ENCODE results near the gene CDH5. TPM values are rescaled to one million over a fixed set of nuclear protein-coding genes. Genes with fewer than 3 reads are reported as not detected.

Gene CDH5
- total and polyA plus RNA-seq, 2 of the 13 experiments (the other 11 are each of a cell fraction or from before 2014, with no cell fraction given) = 0.71 to 1.1 TPM

DNA sequence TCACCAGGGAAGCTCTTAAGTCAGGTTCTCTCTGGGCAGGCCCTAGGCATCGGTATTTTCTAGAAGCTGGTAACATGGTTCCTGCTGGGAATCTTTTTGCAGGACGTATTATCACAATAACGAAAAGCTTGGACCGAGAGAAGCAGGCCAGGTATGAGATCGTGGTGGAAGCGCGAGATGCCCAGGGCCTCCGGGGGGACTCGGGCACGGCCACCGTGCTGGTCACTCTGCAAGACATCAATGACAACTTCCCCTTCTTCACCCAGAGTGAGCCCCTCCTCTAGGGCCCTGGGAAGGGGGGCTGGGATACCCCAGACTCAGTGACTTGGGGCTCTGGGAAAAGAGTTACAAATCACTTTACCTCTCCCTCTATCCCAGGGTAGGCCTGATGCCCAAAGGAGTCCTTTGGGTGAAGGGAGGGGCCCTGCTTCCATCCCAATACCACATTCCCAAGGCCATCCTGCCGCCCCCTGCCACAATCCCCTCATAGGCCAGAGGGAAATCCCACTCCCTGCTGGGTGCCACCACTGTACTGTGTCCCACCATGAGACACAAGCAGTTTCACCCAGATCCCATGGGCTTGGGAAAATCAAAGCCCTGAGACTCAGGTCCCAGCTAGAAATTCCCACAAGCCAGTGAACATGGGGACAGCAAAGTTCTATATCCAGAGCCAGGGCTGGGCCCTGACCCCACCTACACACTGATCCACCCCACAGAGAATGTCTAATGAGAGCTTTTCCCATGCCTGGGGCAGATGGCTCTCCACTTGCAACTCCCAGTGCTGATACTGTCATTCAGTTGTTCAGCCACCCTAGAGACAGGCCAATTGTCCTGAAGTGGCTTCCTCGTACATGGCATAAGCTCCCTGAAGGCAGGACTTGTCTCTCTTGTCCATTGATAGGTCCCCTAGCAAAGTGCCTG, 23.0 kb downstream of the CDH5 start:
- no peaks in the 10 kb centered on the region for H3K36me3 ChIP-seq (replicated peaks in 1 of 2; ENCODE audit: control insufficient read depth in 1 of 2, insufficient read depth in 2 of 2, low read length in 2 of 2)
- H3K4me1 ChIP-seq (ENCODE audit: insufficient read depth, low read length) = peaks cover 30% of the 10 kb centered on the region
- no peaks in the 10 kb centered on the region for H3K79me2 ChIP-seq (ENCODE audit: insufficient read depth, low read length)
- DNase-seq (ENCODE audit: low spot score) (no peak), FAIRE-seq (no peak), ATAC-seq (no peak)
- H3K4me3 ChIP-seq (replicated peaks in 1 of 3; ENCODE audit: insufficient read depth in 1 of 3, low read depth in 2 of 3, low read length in 3 of 3) = no peak overlapping the region
- no peak overlapping the region for H3K4me2 ChIP-seq (ENCODE audit: low read depth, low read length)
- H3K27ac ChIP-seq (ENCODE audit: extremely low read length, insufficient read depth, low read length) = no peak overlapping the region
- TF ChIP-seq, protein P1, sequence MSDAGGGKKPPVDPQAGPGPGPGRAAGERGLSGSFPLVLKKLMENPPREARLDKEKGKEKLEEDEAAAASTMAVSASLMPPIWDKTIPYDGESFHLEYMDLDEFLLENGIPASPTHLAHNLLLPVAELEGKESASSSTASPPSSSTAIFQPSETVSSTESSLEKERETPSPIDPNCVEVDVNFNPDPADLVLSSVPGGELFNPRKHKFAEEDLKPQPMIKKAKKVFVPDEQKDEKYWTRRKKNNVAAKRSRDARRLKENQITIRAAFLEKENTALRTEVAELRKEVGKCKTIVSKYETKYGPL (CRISPR knock-in tag; IDR thresholded peaks at IDR 0.05) = no peak
- TF ChIP-seq ZNF883 (CRISPR knock-in tag; IDR thresholded peaks at IDR 0.05; ENCODE audit: not compliant biosample characterization) (no peak), KMT2B (CRISPR knock-in tag; IDR thresholded peaks at IDR 0.05) (no peak)
- TF ChIP-seq, protein P2, sequence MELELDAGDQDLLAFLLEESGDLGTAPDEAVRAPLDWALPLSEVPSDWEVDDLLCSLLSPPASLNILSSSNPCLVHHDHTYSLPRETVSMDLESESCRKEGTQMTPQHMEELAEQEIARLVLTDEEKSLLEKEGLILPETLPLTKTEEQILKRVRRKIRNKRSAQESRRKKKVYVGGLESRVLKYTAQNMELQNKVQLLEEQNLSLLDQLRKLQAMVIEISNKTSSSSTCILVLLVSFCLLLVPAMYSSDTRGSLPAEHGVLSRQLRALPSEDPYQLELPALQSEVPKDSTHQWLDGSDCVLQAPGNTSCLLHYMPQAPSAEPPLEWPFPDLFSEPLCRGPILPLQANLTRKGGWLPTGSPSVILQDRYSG (CRISPR knock-in tag; IDR thresholded peaks at IDR 0.05) = no peak
- TF ChIP-seq, protein P3, sequence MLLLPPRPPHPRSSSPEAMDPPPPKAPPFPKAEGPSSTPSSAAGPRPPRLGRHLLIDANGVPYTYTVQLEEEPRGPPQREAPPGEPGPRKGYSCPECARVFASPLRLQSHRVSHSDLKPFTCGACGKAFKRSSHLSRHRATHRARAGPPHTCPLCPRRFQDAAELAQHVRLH (CRISPR knock-in tag; IDR thresholded peaks at IDR 0.05; ENCODE audit: borderline replicate concordance, low read depth) = no peak
- in situ Hi-C loops (cut with HindIII; ENCODE audit: extremely low pct_ligation_motif_present, low pct_unique_long_range_greater_than_20kb) (no loop called here), intact Hi-C loops (cut with micrococcal nuclease; ENCODE audit: unreplicated experiment) (no loop called here)
- no peak overlapping the region for H2AFZ ChIP-seq (ENCODE audit: low read length)
- H3K27me3 ChIP-seq (ENCODE audit: control insufficient read depth in 1 of 2, insufficient read depth in 2 of 2, low read length in 2 of 2) = no peaks in the 10 kb centered on the region
- H3K9me3 ChIP-seq (ENCODE audit: low read length) = no peaks in the 10 kb centered on the region
- H3K9ac ChIP-seq (ENCODE audit: insufficient read depth, low read depth, low read length) = no peak overlapping the region
- no TSS peak for BruUV-seq (replicated peaks)
- ChIA-PET CTCF (ENCODE audit: low intra/inter-chr PET ratio, low total read pairs) (no interaction called here), POLR2A (no interaction called here)
- no peaks in the 10 kb centered on the region for H4K20me1 ChIP-seq (ENCODE audit: insufficient read depth, low read length)
- WGBS (ENCODE audit: low lambda C conversion rate) = 95% methylated on average over 13 of the region's 13 CpGs

Data from HepG2 (cell line).